ENCODE results near the gene MCHR1.

Gene MCHR1

GRCh38 chr22:40679249-40679963 is at the start of gene MCHR1:
MCHR1 (plus strand) TSS chr22:40679484; CDS start chr22:40679653, 169 bp downstream.
- CTCF ChIA-PET: interaction anchor here (0.6 to 0.8 kb wide), 2 partner anchors 7 to 77 kb away, joined by 3 read pairs; no protein-coding TSS in a partner anchor
- no peak for DNase-seq
- no peaks in the 10 kb centered on the region for H3K9me3 Mint-ChIP-seq
- peaks cover 25% of the 10 kb centered on the region for H3K4me1 Mint-ChIP-seq
- H3K4me3 Mint-ChIP-seq: no peak within 1 kb of the TSS
- H3K36me3 Mint-ChIP-seq: no peaks in the 10 kb centered on the region
- H3K27me3 Mint-ChIP-seq: peaks cover 41% of the 10 kb centered on the region
- H3K27ac Mint-ChIP-seq: no peak within 1 kb of the TSS

- Mint-ChIP-seq H3K9me3 (no peaks in the 10 kb centered on the region), H3K36me3 (peaks cover 5% of the 10 kb centered on the region), H3K27me3 (no peaks in the 10 kb centered on the region), H3K4me1 (peaks cover 37% of the 10 kb centered on the region), H3K27ac (no peak overlapping the region), H3K4me3 (no peak overlapping the region)
- DNase-seq: no peak
- CTCF ChIA-PET: no interaction called here
Measured at GRCh38 chr22:40631925-40632324, 47.4 kb upstream of the MCHR1 start.

- no peak overlapping the region for H3K27ac Mint-ChIP-seq
- H3K4me1 Mint-ChIP-seq: peaks cover 42% of the 10 kb centered on the region
- no peaks in the 10 kb centered on the region for H3K27me3 Mint-ChIP-seq
- CTCF ChIA-PET: interaction anchor here (1.1 kb wide), 1 partner anchor 12 kb away, joined by 5 read pairs; no protein-coding TSS in a partner anchor
- H3K9me3 Mint-ChIP-seq: no peaks in the 10 kb centered on the region
- H3K4me3 Mint-ChIP-seq: no peak overlapping the region
- DNase-seq: no peak
- H3K36me3 Mint-ChIP-seq: peaks cover 4% of the 10 kb centered on the region
Measured at GRCh38 chr22:40633036-40633435, 46.2 kb upstream of the MCHR1 start.

GRCh38 chr22:40634119-40634903 is 45.0 kb upstream of the MCHR1 start:
- H3K4me1 Mint-ChIP-seq: peaks cover 47% of the 10 kb centered on the region

GRCh38 chr22:40635043-40635939 is 44.0 kb upstream of the MCHR1 start:
- CTCF ChIA-PET: interaction anchor here (0.7 to 2.1 kb wide), 5 partner anchors 10 to 634 kb away, joined by 3 to 8 read pairs (median 4); no protein-coding TSS in a partner anchor

More at GRCh38 chr22:40634119-40634903, 45.0 kb upstream of the MCHR1 start:
- H3K27me3 Mint-ChIP-seq: no peaks in the 10 kb centered on the region
- H3K4me3 Mint-ChIP-seq: no peak overlapping the region
- no peak overlapping the region for H3K27ac Mint-ChIP-seq
- DNase-seq: no peak
- CTCF ChIA-PET: interaction anchor here (0.6 to 1.4 kb wide), 8 partner anchors 11 to 635 kb away, joined by 3 to 5 read pairs (median 4); no protein-coding TSS in a partner anchor
- H3K9me3 Mint-ChIP-seq: no peaks in the 10 kb centered on the region
- H3K36me3 Mint-ChIP-seq: no peaks in the 10 kb centered on the region

GRCh38 chr22:40635940-40636379 is 43.3 kb upstream of the MCHR1 start:
- CTCF ChIA-PET: interaction anchor here (2.1 to 3.2 kb wide), 2 partner anchors 10 to 200 kb away, joined by 8 to 10 read pairs; no protein-coding TSS in a partner anchor
- Mint-ChIP-seq H3K4me1 (peaks cover 47% of the 10 kb centered on the region), H3K27me3 (no peaks in the 10 kb centered on the region), H3K36me3 (no peaks in the 10 kb centered on the region), H3K9me3 (no peaks in the 10 kb centered on the region), H3K27ac (peak overlapping the region; percentile 79), H3K4me3 (peak overlapping the region; percentile 93)
- DNase-seq: peak; percentile 35

More at GRCh38 chr22:40635043-40635939, 44.0 kb upstream of the MCHR1 start:
- Mint-ChIP-seq H3K4me1 (peaks cover 47% of the 10 kb centered on the region), H3K36me3 (no peaks in the 10 kb centered on the region), H3K9me3 (no peaks in the 10 kb centered on the region), H3K27me3 (no peaks in the 10 kb centered on the region), H3K4me3 (peak overlapping the region; percentile 93), H3K27ac (peak overlapping the region; percentile 79)
- DNase-seq: no peak

GRCh38 chr22:40636380-40637182 is 42.7 kb upstream of the MCHR1 start, which contains the start of gene MRTFA:
MRTFA (minus strand) TSS chr22:40636719.
- CTCF ChIA-PET: interaction anchor here (0.7 to 3.2 kb wide), 6 partner anchors 10 to 605 kb away, joined by 3 to 10 read pairs (median 6); no protein-coding TSS in a partner anchor
- no peaks in the 10 kb centered on the region for H3K9me3 Mint-ChIP-seq
- no peaks in the 10 kb centered on the region for H3K36me3 Mint-ChIP-seq
- peak within 1 kb of the TSS; percentile 93 for H3K4me3 Mint-ChIP-seq
- peaks cover 47% of the 10 kb centered on the region for H3K4me1 Mint-ChIP-seq
- peak; percentile 100 for DNase-seq
- no peaks in the 10 kb centered on the region for H3K27me3 Mint-ChIP-seq
- peak within 1 kb of the TSS; percentile 97 for H3K27ac Mint-ChIP-seq

- H3K9me3 Mint-ChIP-seq: no peaks in the 10 kb centered on the region
- DNase-seq: peak; percentile 70
- H3K4me3 Mint-ChIP-seq: peak overlapping the region; percentile 87
- peaks cover 40% of the 10 kb centered on the region for H3K4me1 Mint-ChIP-seq
- H3K27me3 Mint-ChIP-seq: no peaks in the 10 kb centered on the region
- peak overlapping the region; percentile 97 for H3K27ac Mint-ChIP-seq
- no peaks in the 10 kb centered on the region for H3K36me3 Mint-ChIP-seq
- CTCF ChIA-PET: interaction anchor here (0.7 to 3.2 kb wide), 7 partner anchors 9 to 606 kb away, joined by 3 to 10 read pairs (median 4); no protein-coding TSS in a partner anchor
Measured at GRCh38 chr22:40637183-40638150, 41.8 kb upstream of the MCHR1 start.

GRCh38 chr22:40638261-40638660 is 41.0 kb upstream of the MCHR1 start:
- H3K36me3 Mint-ChIP-seq: no peaks in the 10 kb centered on the region
- peaks cover 33% of the 10 kb centered on the region for H3K4me1 Mint-ChIP-seq
- no peak for DNase-seq
- H3K27ac Mint-ChIP-seq: peak overlapping the region; percentile 97
- H3K27me3 Mint-ChIP-seq: no peaks in the 10 kb centered on the region
- no peaks in the 10 kb centered on the region for H3K9me3 Mint-ChIP-seq
- peak overlapping the region; percentile 87 for H3K4me3 Mint-ChIP-seq
- CTCF ChIA-PET: interaction anchor here (1.7 to 3.2 kb wide), 2 partner anchors 8 to 114 kb away, joined by 4 to 10 read pairs; no protein-coding TSS in a partner anchor

GRCh38 chr22:40641269-40641668 is 38.0 kb upstream of the MCHR1 start:
- Mint-ChIP-seq H3K27ac (no peak overlapping the region), H3K27me3 (no peaks in the 10 kb centered on the region), H3K4me3 (no peak overlapping the region), H3K36me3 (no peaks in the 10 kb centered on the region), H3K9me3 (no peaks in the 10 kb centered on the region), H3K4me1 (peaks cover 13% of the 10 kb centered on the region)
- CTCF ChIA-PET: interaction anchor here (1.0 to 7.0 kb wide), 2 partner anchors 116 to 204 kb away, joined by 4 to 127 read pairs; no protein-coding TSS in a partner anchor
- no peak for DNase-seq

GRCh38 chr22:40642316-40642715 is 37.0 kb upstream of the MCHR1 start:
- DNase-seq: no peak
- Mint-ChIP-seq H3K4me1 (peaks cover 18% of the 10 kb centered on the region), H3K27ac (no peak overlapping the region), H3K4me3 (no peak overlapping the region), H3K27me3 (no peaks in the 10 kb centered on the region), H3K36me3 (no peaks in the 10 kb centered on the region), H3K9me3 (no peaks in the 10 kb centered on the region)
- CTCF ChIA-PET: interaction anchor here (1.0 to 7.0 kb wide), 3 partner anchors 12 to 205 kb away, joined by 3 to 127 read pairs (median 4); no protein-coding TSS in a partner anchor

Measured in activated naive CD4-positive, alpha-beta T cell treated with anti-CD3 and anti-CD28 coated beads, Interleukin-2, amount 10 ng/mL, durations not matched to agents 7 days and 5 days (primary cell).